Spinal cord (tissue), 10 donors: ENCODE results near the gene TBX6. TPM values are rescaled to one million over a fixed set of nuclear protein-coding genes. Genes with fewer than 3 reads are reported as not detected.

Source experiments
- DNase-seq, 6 donors: peaks; one replicate each; pipeline versions ENCODE4 v3.0.0 to v3.0.0-alpha.2; 2013 to 2015; ENCODE audit warnings: low spot score in 6 of 6, low read depth in 4 of 6
- H3K27ac ChIP-seq: one replicate; pipeline ENCODE4 v1.5.1; 2013; ENCODE audit warnings: low read depth, low read length, control low read depth
- H3K27me3 ChIP-seq: one replicate; pipeline ENCODE4 v1.6.1; 2013; ENCODE audit warnings: low read length; ENCODE audit not compliant: control insufficient read depth, insufficient read depth
- H3K36me3 ChIP-seq: one replicate; pipeline ENCODE4 v1.6.1; 2013; ENCODE audit warnings: low read length; ENCODE audit not compliant: control insufficient read depth, insufficient read depth
- H3K4me1 ChIP-seq: one replicate; pipeline ENCODE4 v1.6.1; 2013; ENCODE audit warnings: low read length; ENCODE audit not compliant: control insufficient read depth, insufficient read depth
- H3K4me3 ChIP-seq: one replicate; pipeline ENCODE4 v1.5.1; 2013; ENCODE audit warnings: low read depth, low read length, control low read depth
- H3K9me3 ChIP-seq: one replicate; pipeline ENCODE4 v1.6.1; 2013; ENCODE audit warnings: low read length; ENCODE audit not compliant: control insufficient read depth, insufficient read depth
- whole genome bisulfite sequencing: methylation state at CpG from one replicate; pipeline ENCODE4 v1.1.5; 2013; ENCODE audit warnings: missing lambda C conversion rate; ENCODE audit not compliant: insufficient coverage; 5-methylcytosine and 5-hydroxymethylcytosine counted together
- polyA plus RNA-seq, 2 donors: library from polyadenylated mRNA; unstranded; fragments of 120-200 nt; gene quantifications; one replicate each; pipeline ENCODE4 v1.2.1, GENCODE V29; 2013; ENCODE audit not compliant: insufficient read length in 2 of 2
- total RNA-seq, 2 donors: library from RNA; depleted of rRNA in 1 of 2; stranded (reverse); fragments of 120-200 nt in 1 of 2; fragments of >200 nt in 1 of 2; gene quantifications; one replicate each; pipeline versions ENCODE4 v1.2.3 to v1.2.4, GENCODE V29; 2013 to 2014
- donor health status: healthy.

Gene TBX6
- total and polyA plus RNA-seq, 4 donors = 0.20 to 2.7 (median 1.0) TPM

DNA sequence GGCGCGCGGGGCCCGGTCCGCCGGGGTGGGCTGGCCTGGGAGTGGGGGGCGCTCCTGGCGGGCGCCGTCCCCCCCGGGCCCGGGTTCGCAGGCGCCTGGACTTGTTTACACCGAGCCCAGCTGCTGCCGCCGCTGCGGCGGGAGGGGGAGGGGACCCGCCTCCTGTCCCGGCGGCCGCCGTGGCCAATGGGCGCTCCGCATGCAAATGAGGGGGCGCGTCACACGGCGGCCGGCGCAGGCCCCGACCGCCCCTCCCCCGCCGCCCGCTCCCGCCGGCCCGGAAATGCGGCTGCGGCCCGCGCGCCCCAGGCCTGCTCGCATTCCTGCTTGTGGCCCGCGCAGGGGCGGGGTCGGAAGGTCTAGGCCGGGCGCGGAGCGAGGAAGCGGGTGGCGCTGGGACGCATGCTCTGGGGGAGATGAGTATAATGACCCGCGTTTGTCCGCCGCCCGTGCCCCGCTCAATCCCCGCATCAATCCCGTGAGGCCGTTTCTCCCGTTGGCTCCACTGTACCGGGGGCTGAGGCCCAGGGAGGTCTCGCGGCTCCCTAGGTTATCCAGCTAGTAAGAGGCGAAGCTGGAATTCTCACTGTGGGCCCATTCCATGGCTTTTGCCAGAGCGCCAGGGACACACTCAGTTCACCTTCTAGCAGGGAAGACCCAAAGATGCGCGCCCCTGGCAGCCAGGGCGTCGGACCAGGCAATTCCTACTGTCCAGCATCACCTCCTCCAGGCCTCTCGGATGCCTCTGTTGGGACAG lies 4.6 kb upstream of the TBX6 start, which contains the start of gene YPEL3:
Gene YPEL3, minus strand, starts transcription at position 109 of the 757 bp plus-strand sequence. CDS start 731 bp downstream, outside the sequence.
- H3K4me3 ChIP-seq = peak within 1 kb of the TSS; percentile 67
- peaks cover 40% of the 10 kb centered on the region for H3K4me1 ChIP-seq
- H3K9me3 ChIP-seq = peaks cover 1% of the 10 kb centered on the region
- H3K27me3 ChIP-seq = no peaks in the 10 kb centered on the region
- peak within 1 kb of the TSS; percentile 92 for H3K27ac ChIP-seq
- peak in 5 of 6 donors; percentile 63 to 95 (median 83) for DNase-seq
- 7% methylated on average over 77 of the region's 77 CpGs for WGBS
- H3K36me3 ChIP-seq = peaks cover 26% of the 10 kb centered on the region

DNA sequence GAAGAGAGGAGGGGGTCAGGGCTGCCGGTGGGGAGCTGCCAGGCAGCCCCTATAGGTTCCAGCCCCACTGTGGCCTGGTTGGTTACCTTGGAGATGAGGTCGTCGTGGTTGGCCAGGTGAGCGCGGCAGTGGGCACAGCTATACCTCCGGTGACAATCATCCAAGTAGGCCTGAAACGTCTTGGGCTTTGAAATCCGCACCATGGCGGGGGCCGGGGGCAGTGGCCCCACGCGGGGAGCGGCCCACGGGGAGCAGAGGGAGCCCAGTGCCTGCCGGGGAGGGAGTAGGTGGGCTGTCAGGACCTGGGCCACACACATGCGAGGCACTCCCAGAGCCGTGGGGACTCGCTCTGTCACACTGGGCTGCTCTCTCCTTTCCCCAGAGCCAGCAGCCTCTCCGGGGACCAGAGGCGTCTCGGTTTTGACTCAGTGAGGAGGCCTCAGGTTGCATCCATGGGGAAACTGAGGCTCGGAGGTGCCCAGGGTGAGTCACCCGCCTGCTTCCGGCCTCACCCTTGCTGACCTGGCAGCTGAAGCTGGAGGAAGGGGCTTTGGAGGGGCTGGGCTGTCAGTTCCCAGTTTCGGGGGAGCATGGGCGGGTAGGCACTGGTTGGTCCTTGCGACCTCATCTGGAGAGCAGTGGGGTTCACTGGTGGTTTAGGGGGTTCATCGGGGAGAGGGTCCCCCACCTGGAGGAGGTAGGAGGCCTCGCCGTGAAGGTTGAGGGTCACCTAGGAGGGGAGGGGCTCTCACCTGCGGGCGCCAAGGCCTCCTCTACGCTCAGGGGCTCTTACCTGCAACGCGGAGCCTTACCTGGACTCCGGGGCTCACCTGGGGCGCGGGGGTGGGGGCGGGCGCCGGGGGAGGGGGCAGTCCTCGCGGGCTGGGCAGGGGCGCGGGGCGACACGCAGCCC lies 3.7 kb upstream of the TBX6 start:
- Histone ChIP-seq H3K9me3 (no peaks in the 10 kb centered on the region), H3K36me3 (peaks cover 26% of the 10 kb centered on the region), H3K27me3 (no peaks in the 10 kb centered on the region), H3K27ac (peak overlapping the region; percentile 86), H3K4me3 (peak overlapping the region; percentile 67), H3K4me1 (peaks cover 49% of the 10 kb centered on the region)
- WGBS = 17% methylated on average over 42 of the region's 47 CpGs
- peak in 1 of 6 donors; percentile 28 for DNase-seq

DNA sequence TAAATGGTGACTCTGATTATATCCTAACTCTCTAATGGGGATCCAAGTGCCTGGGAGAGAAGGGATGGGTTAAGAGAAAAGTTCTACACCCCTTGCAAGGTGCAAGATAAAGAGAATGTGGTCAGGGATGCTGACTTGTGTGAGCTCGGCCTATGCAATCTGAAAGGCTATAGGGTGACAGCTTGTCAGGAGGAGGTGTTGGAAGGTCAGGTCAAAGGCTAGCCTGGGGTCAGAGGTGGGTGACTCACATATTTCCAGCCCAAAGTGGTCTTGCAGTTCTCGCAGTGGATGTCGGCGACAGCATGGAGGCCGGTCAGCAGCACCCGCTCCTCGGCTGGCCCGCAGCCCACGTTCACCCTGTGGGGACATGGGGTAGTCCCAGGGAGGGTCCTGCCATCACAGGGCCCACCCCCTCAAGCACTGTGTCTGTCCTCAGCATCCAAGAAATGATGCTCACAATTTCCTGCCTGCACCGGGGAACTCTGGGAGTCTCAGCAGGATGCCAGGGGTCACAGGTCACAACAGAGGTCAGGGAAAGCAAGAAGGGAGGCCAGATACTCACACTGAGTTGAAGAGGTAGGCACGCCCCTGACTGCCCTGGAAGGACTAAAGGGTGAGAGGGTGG lies 2.9 kb upstream of the TBX6 start:
- Histone ChIP-seq H3K27ac (peak overlapping the region; percentile 86), H3K4me3 (peak overlapping the region; percentile 67)

DNA sequence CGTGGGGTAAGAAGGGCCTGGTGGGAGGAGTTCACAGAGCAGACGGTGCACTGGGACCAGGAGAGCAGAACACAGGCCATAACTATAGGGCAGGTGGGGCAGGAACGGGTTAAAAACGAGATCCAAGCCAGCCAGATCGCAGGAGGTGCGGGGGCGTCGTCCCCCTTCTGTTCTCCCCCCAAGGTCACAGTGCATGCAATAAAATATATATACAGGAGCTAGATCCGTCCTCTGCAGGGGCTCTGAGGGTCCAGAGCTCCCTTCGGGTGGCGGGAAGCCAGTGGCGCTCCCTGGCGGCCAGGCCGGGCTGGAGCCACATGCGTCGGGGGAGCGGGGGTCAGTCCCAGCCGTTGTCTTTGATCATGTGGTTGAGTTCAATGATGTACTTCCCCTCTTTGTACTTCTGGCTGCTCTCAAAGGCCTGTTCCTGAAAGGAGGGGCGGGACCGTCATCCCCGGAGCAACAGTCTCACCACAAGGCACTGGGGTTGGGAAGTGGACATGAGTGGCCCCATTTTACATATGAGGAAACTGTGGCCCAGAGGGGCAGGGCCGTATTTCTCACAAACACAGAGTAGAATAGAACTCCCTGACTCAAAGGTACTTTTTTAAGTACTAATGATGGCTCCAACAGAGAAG lies 768 bp upstream of the TBX6 start:
- peak in 3 of 6 donors; percentile 31 to 79 (median 65) for DNase-seq
- H3K4me1 ChIP-seq = peaks cover 49% of the 10 kb centered on the region
- 8% methylated on average over 16 of the region's 22 CpGs for WGBS

More for the DNA sequence above, 2.9 kb upstream of the TBX6 start:
- no peaks in the 10 kb centered on the region for H3K9me3 ChIP-seq
- no peak for DNase-seq
- no peaks in the 10 kb centered on the region for H3K27me3 ChIP-seq
- peaks cover 49% of the 10 kb centered on the region for H3K4me1 ChIP-seq
- H3K36me3 ChIP-seq = peaks cover 26% of the 10 kb centered on the region
- 76% methylated on average over 11 of the region's 11 CpGs for WGBS

DNA sequence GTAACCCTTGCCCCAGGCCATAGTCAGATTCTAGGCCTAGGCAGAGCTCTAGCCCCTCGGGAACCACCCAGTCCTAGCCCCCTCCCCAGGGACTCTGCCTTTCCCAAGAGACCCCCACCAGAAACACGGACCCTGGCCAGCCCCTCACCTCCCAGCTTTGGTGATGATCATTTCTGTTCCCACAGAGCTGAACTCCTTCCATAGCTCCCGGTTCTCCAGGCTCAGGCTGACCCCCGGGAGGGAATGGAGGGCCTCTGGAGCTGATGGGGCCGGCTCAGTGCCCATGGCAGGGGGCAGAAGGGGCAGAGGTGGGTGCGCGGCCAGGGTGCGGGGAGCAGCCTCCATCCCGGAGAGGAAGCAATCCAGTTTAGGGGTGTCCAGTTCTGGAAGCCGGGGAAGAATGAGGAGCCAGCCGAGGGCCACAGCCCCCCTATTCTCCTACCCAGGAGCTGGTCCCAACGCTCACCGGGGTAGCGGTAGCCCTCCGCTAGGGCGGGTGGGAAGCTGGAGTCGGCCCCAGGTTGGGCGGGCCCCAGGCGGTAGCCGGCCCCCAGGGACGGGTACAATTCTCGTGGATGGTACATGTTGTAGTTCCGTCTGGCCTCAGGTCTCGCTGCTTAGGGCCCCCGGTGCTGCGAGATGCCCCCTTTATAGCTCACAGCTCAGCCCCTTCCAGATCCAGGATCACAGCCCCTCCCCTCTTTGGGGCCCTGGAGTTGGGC lies 953 bp downstream of the TBX6 start:
- no peak for DNase-seq
- Histone ChIP-seq H3K9me3 (no peaks in the 10 kb centered on the region), H3K27ac (no peak overlapping the region), H3K4me1 (peaks cover 37% of the 10 kb centered on the region), H3K27me3 (no peaks in the 10 kb centered on the region), H3K4me3 (no peak overlapping the region), H3K36me3 (peaks cover 44% of the 10 kb centered on the region)
- whole genome bisulfite sequencing = 32% methylated on average over 13 of the region's 26 CpGs

More for the DNA sequence above, 768 bp upstream of the TBX6 start:
- Histone ChIP-seq H3K36me3 (peaks cover 30% of the 10 kb centered on the region), H3K27ac (peak overlapping the region; percentile 80), H3K27me3 (no peaks in the 10 kb centered on the region), H3K4me3 (peak overlapping the region; percentile 69), H3K9me3 (no peaks in the 10 kb centered on the region)

DNA sequence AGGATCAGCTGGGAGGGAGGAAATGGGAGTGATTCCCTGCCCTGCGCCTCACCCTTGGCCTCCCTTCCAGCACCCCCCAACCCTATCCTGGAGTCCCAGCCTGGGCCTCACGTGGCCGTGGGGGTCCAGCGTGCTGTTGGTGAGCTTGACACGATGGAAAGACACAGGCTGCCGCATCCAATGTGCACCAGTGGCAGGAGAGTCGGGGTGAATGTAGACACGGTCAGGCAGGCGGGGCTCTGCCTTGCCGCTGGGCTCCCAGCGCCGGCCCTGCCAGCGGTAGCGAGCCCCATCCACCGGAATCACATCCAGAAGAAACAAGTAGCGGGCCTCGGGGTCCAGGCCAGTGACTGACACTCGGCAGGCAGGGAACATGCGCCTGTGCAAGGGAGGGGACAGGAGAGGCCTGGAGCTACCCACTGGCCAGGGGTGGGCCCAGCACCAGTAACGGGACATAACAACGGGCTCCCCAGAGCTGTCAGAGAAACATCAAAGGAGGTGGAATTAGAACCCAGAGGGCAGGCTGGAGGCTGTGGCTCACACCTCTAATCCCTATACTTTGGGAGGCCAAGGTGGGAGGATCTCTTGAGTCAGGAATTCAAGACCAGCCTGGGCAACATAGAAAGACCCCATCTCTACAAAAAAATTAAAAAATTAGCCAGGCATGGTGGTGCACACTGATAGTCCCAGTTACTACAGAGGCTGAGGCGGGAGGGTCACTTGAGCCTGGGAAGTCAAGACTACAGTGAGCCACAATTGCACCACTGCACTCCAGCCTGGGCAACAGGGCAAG lies 2.7 kb downstream of the TBX6 start:
- Histone ChIP-seq H3K27me3 (no peaks in the 10 kb centered on the region), H3K36me3 (peaks cover 50% of the 10 kb centered on the region), H3K4me1 (peaks cover 23% of the 10 kb centered on the region), H3K27ac (no peak overlapping the region), H3K9me3 (no peaks in the 10 kb centered on the region), H3K4me3 (no peak overlapping the region)
- 78% methylated on average over 21 of the region's 22 CpGs for WGBS
- no peak for DNase-seq

DNA sequence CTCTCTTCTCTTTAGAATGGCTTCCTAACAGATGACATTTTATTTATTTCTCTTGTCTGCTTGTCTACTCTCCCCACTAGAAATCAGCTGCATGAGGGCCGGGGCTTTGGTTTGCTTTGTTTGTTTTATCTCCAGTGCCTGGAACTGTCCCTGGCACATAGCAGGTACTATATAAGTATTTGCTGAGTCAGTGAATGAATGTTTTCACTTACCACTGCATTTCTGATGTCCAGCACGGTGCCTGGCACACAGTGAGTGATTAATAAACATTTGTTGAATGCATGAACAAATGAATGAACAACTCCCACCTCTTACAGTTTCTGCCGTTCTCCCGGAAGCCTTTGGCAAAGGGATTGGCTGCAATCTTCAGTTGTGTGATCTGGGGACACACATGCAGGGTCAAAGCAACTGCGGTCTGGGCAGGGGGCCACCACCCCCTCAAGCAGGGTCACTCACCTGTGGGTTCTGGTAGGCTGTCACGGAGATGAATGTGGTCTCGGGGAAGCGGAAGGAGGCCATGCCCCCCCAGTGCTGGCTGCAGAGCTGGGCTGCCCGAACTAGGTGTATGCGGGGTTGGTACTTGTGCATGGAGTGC lies 3.4 kb downstream of the TBX6 start:
- no peak overlapping the region for H3K27ac ChIP-seq
- peaks cover 50% of the 10 kb centered on the region for H3K36me3 ChIP-seq
- DNase-seq = no peak
- H3K27me3 ChIP-seq = no peaks in the 10 kb centered on the region
- peaks cover 23% of the 10 kb centered on the region for H3K4me1 ChIP-seq
- no peaks in the 10 kb centered on the region for H3K9me3 ChIP-seq
- H3K4me3 ChIP-seq = no peak overlapping the region
- 76% methylated on average over 6 of the region's 10 CpGs for WGBS
